ENCODE measurements around the gene ZHX3. TPM values are rescaled to one million over a fixed set of nuclear protein-coding genes. Genes with fewer than 3 reads are reported as not detected.

ZHX3 gene
- total and polyA plus RNA-seq, 2 of the 13 experiments (the other 11 are each of a cell fraction or from before 2014, with no cell fraction given) = 8.4 to 11.7 TPM

- peak; percentile 86 for TF ChIP-seq MAZ (IDR thresholded peaks at IDR 0.05; ENCODE audit: borderline replicate concordance, low read depth, low read length)
- peak; percentile 68 for TF ChIP-seq MAZ (CRISPR knock-in tag; IDR thresholded peaks at IDR 0.05; ENCODE audit: low read depth)
- no peak; the same call in 1 of the 2 replicates for TF ChIP-seq ZNF296 (CRISPR knock-in tag; conservative IDR thresholded peaks at IDR 0.05)
- TF ChIP-seq KLF16 (CRISPR knock-in tag; IDR thresholded peaks at IDR 0.05) = peak in 1 of 2 experiments; percentile 91; a peak in 2 of 4 replicates
- TF ChIP-seq SP5 (CRISPR knock-in tag; IDR thresholded peaks at IDR 0.05; ENCODE audit: borderline replicate concordance, low read depth) = no peak; the same call in 1 of the 2 replicates
- peak; percentile 96 for TF ChIP-seq ZFY (CRISPR knock-in tag; IDR thresholded peaks at IDR 0.05)
- TF ChIP-seq NFKBIZ (CRISPR knock-in tag; IDR thresholded peaks at IDR 0.05) = no peak
- TF ChIP-seq ZNF567 (CRISPR knock-in tag; IDR thresholded peaks at IDR 0.05; ENCODE audit: borderline replicate concordance) = no peak; the same call in 1 of the 2 replicates
- no peak; the same call in 1 of the 2 replicates for TF ChIP-seq CCDC6 (CRISPR knock-in tag; IDR thresholded peaks at IDR 0.05)
- TF ChIP-seq, protein P1, sequence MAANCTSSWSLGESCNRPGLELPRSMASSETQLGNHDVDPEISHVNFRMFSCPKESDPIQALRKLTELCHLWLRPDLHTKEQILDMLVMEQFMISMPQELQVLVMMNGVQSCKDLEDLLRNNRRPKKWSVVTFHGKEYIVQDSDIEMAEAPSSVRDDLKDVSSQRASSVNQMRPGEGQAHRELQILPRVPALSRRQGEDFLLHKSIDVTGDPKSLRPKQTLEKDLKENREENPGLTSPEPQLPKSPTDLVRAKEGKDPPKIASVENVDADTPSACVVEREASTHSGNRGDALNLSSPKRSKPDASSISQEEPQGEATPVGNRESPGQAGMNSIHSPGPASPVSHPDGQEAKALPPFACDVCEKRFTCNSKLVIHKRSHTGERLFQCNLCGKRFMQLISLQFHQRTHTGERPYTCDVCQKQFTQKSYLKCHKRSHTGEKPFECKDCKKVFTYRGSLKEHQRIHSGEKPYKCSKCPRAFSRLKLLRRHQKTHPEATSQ (CRISPR knock-in tag; IDR thresholded peaks at IDR 0.05; ENCODE audit: borderline replicate concordance) = 0 out of 2 replicates have a peak, but pooled peaks have one; percentile 61
- peak; percentile 71 for TF ChIP-seq ZNF614 (CRISPR knock-in tag; IDR thresholded peaks at IDR 0.05; ENCODE audit: borderline replicate concordance)
- TF ChIP-seq ZNF709 (CRISPR knock-in tag; IDR thresholded peaks at IDR 0.05) = 0 out of 2 replicates have a peak, but pooled peaks have one; percentile 80
- no peak for TF ChIP-seq SOX6 (IDR thresholded peaks at IDR 0.05)
- TF ChIP-seq SOX6 (CRISPR knock-in tag; IDR thresholded peaks at IDR 0.05) = peak; percentile 56
- peak; percentile 69; the same call in 1 of the 2 replicates for TF ChIP-seq GZF1 (CRISPR knock-in tag; IDR thresholded peaks at IDR 0.05)
- no peak for TF ChIP-seq TBL1XR1 (IDR thresholded peaks at IDR 0.05; ENCODE audit: borderline replicate concordance, low read length, partially characterized antibody)
- peak; percentile 43 for TF ChIP-seq PITX1 (CRISPR knock-in tag; IDR thresholded peaks at IDR 0.05)
- TF ChIP-seq ZNF530 (CRISPR knock-in tag; IDR thresholded peaks at IDR 0.05; ENCODE audit: low read depth) = no peak
- TF ChIP-seq, protein P2, sequence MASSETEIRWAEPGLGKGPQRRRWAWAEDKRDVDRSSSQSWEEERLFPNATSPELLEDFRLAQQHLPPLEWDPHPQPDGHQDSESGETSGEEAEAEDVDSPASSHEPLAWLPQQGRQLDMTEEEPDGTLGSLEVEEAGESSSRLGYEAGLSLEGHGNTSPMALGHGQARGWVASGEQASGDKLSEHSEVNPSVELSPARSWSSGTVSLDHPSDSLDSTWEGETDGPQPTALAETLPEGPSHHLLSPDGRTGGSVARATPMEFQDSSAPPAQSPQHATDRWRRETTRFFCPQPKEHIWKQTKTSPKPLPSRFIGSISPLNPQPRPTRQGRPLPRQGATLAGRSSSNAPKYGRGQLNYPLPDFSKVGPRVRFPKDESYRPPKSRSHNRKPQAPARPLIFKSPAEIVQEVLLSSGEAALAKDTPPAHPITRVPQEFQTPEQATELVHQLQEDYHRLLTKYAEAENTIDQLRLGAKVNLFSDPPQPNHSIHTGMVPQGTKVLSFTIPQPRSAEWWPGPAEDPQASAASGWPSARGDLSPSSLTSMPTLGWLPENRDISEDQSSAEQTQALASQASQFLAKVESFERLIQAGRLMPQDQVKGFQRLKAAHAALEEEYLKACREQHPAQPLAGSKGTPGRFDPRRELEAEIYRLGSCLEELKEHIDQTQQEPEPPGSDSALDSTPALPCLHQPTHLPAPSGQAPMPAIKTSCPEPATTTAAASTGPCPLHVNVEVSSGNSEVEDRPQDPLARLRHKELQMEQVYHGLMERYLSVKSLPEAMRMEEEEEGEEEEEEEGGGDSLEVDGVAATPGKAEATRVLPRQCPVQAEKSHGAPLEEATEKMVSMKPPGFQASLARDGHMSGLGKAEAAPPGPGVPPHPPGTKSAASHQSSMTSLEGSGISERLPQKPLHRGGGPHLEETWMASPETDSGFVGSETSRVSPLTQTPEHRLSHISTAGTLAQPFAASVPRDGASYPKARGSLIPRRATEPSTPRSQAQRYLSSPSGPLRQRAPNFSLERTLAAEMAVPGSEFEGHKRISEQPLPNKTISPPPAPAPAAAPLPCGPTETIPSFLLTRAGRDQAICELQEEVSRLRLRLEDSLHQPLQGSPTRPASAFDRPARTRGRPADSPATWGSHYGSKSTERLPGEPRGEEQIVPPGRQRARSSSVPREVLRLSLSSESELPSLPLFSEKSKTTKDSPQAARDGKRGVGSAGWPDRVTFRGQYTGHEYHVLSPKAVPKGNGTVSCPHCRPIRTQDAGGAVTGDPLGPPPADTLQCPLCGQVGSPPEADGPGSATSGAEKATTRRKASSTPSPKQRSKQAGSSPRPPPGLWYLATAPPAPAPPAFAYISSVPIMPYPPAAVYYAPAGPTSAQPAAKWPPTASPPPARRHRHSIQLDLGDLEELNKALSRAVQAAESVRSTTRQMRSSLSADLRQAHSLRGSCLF (CRISPR knock-in tag; IDR thresholded peaks at IDR 0.05; ENCODE audit: borderline replicate concordance) = peak; percentile 64; the same call in 1 of the 2 replicates
- peak; percentile 91 for TF ChIP-seq NFYB (CRISPR knock-in tag; IDR thresholded peaks at IDR 0.05)
- no peak for TF ChIP-seq ZNF337 (CRISPR knock-in tag; IDR thresholded peaks at IDR 0.05; ENCODE audit: borderline replicate concordance, low read depth)
- TF ChIP-seq SOX13 (IDR thresholded peaks at IDR 0.05) = no peak
- no peak for TF ChIP-seq SOX13 (CRISPR knock-in tag; conservative IDR thresholded peaks at IDR 0.05 in 1 of 2, IDR thresholded peaks at IDR 0.05 in 1 of 2)
- TF ChIP-seq SUZ12 (IDR thresholded peaks at IDR 0.05; ENCODE audit: low read depth, low read length) = no peak
Observed at GRCh38 chr20:41136680-41137613, 180.6 kb downstream of the ZHX3 start, which contains the start of gene PLCG1 (continued).
